NCI-H1694 treated with DMSO at 0.1 percent for 48 hours (cell line): ENCODE data around the gene FAM174A.
A peak's percentile ranks its signal among the peaks of the same experiment; 100 is the strongest.
"Not testable (repeated sequence)": the region's sequence is repeated elsewhere in the genome, so short reads cannot be mapped to it uniquely, and the experiment has no call there.

Source experiments
- DNase-seq: peaks from one replicate; lab custom pipeline; 2025; lab: John Stamatoyannopoulos, UW

FAM174A gene

DNA sequence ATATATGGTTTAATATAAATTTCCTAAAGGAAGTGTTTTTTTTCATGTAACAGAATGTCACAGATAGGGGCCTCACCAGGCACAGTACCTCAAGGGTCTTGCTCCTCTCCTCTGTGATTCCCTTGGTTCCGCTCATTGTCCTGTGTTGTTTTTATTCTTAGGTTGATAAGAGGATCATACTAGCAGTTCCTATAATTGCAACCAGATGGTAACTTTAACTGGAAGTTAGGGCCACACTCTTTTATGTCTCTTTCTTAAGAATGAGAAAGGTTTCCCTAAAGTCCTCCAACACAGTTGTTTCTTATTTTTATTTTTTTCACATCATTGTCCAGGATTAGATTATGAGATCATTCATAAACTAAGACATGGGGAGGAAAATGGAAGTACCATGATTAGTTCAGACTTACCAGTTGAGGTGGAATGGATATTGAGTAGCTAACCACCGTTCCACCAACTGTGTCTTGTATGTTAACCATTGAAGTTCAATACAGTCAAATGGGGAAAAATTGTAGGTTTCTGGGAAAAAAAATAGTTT lies 41.1 kb downstream of the FAM174A start:
- no peak for DNase-seq

DNA sequence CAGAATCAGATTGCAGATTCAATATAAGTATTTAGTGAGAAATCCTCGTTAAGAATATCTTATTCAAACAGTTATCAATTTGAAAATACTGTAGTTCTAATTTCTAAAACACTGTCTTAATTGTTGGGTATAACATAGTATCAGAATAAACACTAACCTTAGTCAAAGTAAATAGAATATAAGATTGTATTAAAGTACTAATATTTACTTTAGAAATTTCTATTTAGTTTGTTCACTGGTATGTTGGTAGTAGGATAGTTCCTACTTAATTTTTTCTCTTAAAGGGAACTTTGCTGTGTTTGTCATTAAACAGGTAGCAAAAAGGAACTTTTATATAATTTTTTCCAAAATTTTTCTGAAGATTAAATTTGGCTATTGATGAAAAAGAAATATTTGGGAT lies 42.3 kb downstream of the FAM174A start:
- DNase-seq: no peak

DNA sequence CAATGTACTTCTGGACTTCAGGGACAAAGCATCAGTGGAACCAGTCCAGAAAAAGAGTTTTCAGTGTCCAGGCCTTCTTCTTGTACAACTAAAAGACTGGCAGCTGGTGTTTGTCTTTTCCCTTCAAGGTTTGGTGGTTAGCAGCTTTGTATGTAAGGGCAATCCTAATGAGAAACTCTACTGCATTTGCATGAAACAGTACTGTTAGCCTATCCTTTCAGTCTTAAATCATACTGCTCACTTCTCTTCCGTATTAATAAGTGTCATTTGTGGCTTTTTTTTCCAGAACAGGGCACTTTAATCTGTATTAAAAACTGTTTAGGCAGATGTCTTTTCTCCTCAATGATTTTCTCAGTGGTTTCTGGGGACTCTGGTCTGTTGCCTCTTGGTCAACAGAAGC lies 48.9 kb downstream of the FAM174A start:
- DNase-seq: no peak

DNA sequence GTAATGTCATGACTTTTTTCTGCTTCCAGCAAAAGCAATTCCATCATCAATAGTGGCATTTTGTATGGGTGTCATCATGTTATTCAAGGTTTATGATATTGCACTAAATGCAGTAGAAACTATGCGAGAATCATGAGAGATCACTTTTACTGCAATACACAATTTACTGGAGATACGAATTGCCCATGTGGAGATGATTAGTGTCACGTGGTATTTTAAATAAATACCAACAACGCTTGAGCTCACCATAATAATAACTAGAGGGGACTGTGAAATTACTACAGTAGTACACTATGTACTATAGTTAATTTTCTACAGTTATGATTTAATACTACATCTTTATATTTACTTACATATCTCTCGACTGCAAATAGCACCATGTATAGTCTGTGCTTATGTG lies 49.7 kb downstream of the FAM174A start:
- DNase-seq: no peak

DNA sequence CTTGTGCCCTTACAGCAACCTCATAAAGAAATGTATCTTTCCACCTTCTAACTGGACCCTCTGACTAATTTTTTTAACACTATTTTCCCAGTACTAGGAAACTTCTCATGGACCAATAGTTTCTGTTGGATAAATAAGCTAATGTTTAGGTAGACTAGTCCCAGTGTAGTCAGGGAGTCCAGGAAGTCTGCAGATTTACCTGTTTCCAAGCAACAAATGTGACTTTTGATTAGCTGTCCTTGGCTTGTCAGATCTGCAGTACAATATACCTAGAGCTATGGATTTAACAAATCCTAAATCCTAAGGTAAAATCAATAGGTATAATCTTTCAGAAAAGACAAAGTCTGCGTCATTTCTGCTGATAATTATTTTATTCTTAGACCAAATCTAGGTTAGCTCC lies 55.7 kb downstream of the FAM174A start:
- DNase-seq: no peak

DNA sequence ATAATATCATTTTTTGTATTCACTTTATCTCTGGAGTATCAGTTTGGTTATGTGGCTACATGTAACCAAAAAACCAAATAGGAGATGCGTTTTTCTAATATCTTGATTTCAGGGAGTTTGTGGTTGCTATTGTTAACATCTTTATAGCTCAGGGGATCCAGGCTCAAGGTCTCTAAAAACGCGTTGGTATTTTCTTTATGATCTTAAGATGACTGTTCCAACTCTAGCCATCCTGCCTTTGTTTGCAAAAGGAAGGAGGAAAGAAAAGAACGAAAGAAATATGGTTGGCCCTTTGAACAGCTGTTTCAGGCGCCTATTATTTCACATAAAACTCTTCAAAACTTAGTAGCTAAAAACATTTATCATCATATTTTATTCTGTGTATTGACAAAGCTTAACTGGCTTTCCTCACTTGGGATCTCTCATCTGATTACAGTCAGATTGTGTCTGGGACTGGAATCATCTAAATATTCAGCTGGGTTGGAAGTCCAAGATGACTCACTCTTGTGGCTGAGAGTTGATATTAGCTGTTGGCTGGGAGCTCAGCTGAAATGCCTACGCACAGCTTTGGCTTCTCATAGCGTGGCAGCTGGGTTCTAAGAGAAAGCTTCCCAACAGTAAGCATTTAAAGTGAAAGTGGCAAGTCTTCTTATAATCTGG lies 60.1 kb downstream of the FAM174A start:
- no peak for DNase-seq

DNA sequence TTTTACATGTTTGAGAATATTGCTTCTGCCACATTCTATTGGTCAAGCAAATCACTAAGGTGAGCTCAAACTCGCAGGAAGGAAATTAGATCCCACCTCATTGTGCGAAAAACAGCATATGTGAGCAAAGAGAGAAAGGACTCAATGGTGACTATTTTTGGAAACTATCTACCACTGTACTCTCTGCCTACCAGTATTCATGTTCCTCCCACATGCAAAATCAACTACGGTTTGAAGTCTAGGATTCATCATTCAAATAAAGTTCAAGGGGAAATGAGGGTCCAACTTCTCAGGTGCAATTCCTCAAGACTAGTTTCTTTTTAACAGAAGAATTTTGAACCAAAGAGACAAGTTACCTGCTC lies 60.6 kb downstream of the FAM174A start:
- DNase-seq: no peak

DNA sequence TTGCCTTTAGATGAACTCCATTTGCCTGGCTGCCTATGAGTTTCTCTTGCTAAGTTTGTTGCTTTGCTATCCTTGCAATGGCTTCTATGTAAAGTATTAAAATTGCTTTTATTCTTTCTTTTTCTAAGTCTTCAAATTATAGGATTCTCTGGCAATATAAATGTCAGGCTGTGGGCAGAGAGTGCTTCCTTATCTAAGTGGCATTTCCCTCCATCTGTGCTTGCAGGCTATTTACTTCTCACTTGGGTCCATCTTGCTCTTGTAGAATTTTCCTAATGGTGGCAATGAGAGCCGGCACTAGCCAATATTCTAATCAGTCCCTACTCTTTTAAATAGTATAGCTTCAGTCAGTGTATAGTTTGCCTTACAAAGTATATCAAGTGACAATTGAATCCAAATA lies 63.3 kb downstream of the FAM174A start:
- no peak for DNase-seq

DNA sequence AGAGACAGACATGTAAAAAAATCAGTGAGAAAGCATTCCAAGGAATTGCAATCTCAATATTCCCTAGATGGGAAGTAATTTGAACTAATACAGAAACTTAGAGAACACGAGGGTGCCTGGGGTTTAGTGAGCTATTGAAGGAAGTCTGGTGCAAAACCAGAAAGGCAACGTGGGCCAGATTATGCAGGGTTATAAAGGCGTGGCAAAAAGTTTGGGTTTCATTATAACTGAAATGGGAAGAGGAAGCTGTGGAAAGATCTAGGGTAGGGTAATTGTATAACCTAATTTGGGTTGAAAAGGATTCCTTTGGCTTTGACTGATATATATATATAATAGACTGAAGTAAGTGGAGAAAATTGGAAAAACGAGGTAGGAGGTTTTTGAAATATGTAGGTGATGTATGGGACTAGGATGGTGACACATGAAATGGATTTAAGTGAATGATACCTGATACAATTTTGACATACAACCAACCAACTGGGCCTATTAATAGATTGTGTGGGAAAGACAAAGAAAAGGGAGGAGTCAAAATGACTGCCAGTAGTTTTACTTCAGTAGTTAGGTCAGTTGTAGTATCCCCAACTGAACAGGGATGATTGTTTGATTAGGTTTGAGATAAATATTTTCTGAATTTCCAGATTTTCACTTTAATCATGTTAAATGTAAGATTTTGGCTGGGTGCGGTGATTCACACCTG lies 65.3 kb downstream of the FAM174A start:
- no peak for DNase-seq

DNA sequence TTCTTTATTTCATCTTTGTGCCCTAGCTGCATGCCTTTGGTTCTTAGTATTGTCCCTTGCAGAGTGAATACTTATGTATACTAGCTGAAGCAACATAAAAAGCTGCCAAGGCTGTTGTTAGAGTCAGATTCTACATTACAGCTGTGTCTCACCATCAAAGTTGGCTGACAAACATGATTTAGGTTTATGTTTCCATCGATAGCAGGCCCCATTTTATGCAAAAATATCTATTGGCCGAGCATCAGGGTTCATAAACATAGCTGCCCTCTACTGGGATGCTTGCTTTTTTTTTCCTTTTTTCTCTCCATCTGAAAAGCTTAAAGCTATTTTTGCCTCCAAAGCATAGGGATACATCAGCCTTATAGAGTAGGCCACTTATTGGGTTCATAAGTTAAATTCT lies 68.0 kb downstream of the FAM174A start:
- DNase-seq: no peak

DNA sequence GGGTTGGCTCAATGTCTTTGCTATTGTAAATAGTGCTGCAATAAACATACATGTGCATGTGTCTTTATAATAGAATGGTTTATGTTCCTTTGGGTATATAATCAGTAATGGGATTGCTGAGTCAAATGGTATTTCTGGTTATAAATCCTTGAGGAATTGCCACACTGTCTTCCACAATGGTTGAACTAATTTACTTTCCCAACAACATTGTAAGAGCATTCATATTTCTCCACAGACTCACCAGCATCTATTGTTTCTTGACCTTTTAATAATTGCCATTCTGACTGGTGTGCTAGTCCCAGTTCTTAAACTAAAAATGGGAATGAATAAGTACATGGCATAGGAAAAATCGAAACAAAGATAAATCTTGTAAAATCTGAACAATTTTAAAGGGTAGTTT lies 68.8 kb downstream of the FAM174A start:
- not testable (repeated sequence) for DNase-seq

DNA sequence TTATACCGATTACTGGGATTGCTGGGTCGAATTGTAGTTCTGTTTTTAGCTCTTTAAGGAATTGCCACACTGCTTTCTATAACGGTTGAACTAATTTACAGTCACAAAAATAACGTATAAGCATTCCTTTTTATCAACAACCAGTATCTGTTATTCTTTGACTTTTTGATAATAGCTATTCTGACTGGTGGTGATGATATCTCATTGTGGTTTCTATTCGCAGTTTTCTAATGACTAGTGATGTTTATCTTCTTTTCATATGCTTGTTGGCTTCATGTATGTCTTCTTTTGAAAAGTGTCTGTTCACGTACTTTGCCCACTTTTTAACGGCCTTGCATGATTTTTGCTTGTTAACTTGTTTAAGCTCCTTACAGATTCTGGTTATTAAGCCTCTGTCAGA lies 74.4 kb downstream of the FAM174A start:
- DNase-seq: no peak

DNA sequence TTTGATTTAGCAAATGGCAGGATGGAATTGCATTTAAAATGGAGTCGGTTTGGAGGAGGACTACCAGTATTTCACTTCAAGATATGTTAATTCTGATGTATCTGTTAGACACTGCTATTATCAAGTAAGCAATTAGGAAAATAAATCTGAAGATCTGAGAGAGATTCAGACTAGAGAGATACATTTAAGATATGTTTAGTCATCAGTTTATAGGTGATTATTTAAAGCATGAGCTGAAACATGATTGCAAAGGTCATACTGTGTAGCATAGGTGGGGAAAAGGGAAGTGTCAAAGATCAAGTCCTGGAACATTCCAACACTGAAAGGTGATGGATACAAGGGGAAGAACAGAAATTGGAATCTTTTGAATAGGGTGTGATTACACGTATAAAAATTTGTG lies 79.1 kb downstream of the FAM174A start:
- DNase-seq: no peak

DNA sequence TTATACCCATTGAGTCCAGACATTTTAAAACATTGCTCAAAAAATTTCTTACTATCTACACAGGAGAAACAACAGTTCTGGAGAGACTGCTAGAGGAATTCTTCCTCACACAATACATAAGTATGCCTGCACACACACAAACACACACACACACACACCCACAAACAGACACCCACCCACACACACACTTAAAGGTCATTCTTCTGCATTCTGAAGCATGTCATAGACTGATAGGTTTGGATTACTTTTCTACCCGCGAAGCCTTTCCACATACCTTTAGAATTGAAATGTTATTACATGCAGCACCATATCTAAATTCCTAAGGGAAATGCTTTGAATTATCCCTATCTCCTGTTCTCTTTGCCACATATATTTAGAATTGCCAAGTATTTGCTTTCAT lies 80.2 kb downstream of the FAM174A start:
- no peak for DNase-seq

DNA sequence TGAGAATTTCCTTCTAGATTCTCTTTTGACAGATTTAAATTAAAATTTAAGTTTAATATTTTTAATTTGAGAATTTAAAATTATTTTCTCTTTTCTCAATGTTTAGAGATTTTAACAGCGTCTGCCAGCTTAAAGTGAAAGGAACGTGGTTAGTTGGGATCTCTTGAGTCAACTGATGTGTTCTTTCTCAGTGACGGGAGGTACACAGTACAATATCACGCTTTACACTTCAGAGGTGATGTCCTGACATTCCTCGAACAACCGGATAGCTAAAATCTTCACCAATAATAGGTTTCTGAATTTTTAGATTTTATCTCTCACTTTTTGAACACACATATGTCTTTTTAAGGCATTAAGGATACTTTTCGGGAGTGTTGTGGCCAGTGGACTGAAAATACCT lies 81.1 kb downstream of the FAM174A start:
- DNase-seq: no peak

DNA sequence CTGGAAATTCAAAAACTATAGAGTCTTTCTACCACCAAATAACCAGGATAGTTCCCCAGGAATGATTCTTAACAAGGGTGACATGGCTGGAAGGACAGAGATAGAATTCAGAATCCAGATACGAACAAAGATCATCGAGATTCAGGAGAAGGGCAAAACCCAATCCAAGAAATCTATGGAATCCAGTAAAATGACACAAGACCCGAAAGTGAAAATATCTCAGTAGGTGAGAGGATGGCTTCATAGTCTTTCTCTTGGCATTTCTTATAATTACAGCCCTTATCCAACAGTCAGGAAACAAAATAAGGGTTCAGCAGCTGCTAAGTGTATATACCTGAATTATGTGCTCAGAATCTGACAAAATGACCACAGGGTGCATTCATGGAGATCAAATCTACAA lies 81.8 kb downstream of the FAM174A start:
- no peak for DNase-seq

DNA sequence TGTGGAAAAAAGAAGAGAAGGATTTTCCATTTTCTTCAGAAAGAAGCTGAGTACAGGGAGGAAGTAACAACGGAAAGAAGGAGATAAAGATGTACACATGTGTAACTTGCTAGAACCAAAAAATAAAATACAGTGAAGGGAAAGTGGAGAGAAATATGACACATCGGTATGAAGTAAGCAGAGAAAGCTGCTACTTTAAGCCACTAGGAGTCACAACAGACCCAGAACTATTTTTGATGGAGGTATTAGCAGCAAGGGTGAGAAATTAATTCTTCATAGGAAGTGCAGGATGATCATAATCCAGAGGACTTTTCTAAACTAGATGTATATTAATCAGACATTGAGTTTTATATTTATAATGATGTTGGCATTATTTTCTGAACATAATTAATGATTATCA lies 88.5 kb downstream of the FAM174A start:
- DNase-seq: peak; percentile 28

DNA sequence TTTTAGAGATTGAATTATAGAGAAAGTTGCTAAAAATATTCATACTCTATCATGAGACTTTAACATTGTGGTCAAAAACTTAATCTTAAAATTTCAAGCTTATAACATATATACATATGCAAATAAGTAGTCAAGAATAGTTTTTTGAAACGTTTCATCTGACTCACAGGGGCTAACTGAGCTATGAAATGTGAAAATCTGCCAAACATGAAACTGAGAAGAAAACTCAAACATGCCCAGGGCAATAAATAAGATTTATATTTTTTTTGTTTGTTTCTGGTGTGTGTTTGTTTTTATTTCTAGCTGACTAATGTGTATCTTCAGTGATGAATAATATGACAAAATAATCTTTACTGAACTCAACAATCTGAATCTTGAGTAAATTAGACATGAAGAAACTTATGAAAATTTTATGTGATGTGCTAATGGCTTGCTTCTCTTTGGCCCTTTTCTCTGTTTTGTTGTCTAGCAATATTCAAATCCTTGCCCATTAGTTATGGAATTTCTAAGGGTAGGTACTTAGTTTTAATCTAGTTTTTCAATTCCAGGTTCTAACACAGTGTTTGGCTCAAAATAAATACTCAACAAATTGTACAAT lies 99.9 kb downstream of the FAM174A start:
- no peak for DNase-seq
